ENCODE results near the gene ARL3.

- TF ChIP-seq CTCF (IDR thresholded peaks at IDR 0.05) (no peak), EP300 (IDR thresholded peaks at IDR 0.05) (no peak), POLR2A (IDR thresholded peaks at IDR 0.05; ENCODE audit: low read depth) (peak; percentile 73), POLR2AphosphoS5 (IDR thresholded peaks at IDR 0.05) (peak; percentile 51 to 79)
Observed at GRCh38 chr10:102642736-102643335, 71.4 kb downstream of the ARL3 start.

Measured in esophagus muscularis mucosa (tissue), 4 donors.